Psoas muscle (tissue), 8 donors: ENCODE data around the gene COPZ1. TPM values are rescaled to one million over a fixed set of nuclear protein-coding genes. Genes with fewer than 3 reads are reported as not detected.

Experiments
- ATAC-seq, 4 donors: fragments of 200-7000 bp; cut with Tn5 transposase; one replicate each; pipeline ENCODE4 v1.9.1; 2020; ENCODE audit warnings: moderate library complexity in 3 of 4, mild to moderate bottlenecking in 2 of 4
- DNase-seq, 2 donors: peaks; one replicate each; pipeline ENCODE4 v3.0.0-alpha.2; 2020
- H3K27ac ChIP-seq: fragments of 200-600 bp; one replicate; pipeline ENCODE4 v1.8.0; 2022
- H3K27me3 ChIP-seq, 3 donors: fragments of 200-600 bp in 1 of 3; one replicate each; pipeline versions ENCODE4 v1.6.1 to v1.8.0; 2013 to 2022; ENCODE audit warnings: low read length in 2 of 3, mild to moderate bottlenecking in 2 of 3, moderate library complexity in 1 of 3; ENCODE audit not compliant: insufficient read depth in 3 of 3
- H3K36me3 ChIP-seq, 2 donors: fragments of 200-600 bp in 1 of 2; one replicate each; pipeline versions ENCODE4 v1.6.1 to v1.8.0; 2013 to 2022; ENCODE audit warnings: low read depth in 1 of 2, mild to moderate bottlenecking in 1 of 2, moderate library complexity in 1 of 2; ENCODE audit not compliant: insufficient read depth in 1 of 2
- H3K4me1 ChIP-seq: fragments of 200-600 bp; one replicate; pipeline ENCODE4 v1.8.0; 2022
- H3K4me3 ChIP-seq: fragments of 200-600 bp; one replicate; pipeline ENCODE4 v1.8.0; 2022; ENCODE audit warnings: mild to moderate bottlenecking
- H3K9me3 ChIP-seq: fragments of 200-600 bp; one replicate; pipeline ENCODE4 v1.8.0; 2022
- WGBS, 3 donors: extraction: QIAGEN DNeasy Blood & Tissue Kit; methylation state at CpG; one replicate each; pipeline versions ENCODE4 v1.1.6 to v1.1.7; 2013; 5-methylcytosine and 5-hydroxymethylcytosine counted together
- intact Hi-C, 2 donors: fragments of 100-400 bp; cut with DNase I; formaldehyde crosslinking; loops; one replicate each; pipeline versions ENCODE4 v1.11.0 to v1.14.2; 2022
- polyA plus RNA-seq, 3 donors: library from polyadenylated mRNA; stranded (reverse); fragments of 200-250 nt; gene quantifications; one replicate each; pipeline ENCODE4 v1.2.3, GENCODE V29; 2013
- total RNA-seq, 4 donors: library from RNA; stranded (reverse); fragmentation: NEBNext Ultra II Directional in 2 of 4; extraction: Animal tissue kit (Norgen Biotek cat#: 25700) in 2 of 4; gene quantifications; one replicate each; pipeline versions ENCODE4 v1.2.1 to v1.2.4, GENCODE V29; 2021 to 2023
- TF ChIP-seq, protein P1 (sequence below): fragments of 200-600 bp; IDR thresholded peaks from one replicate; pipeline ENCODE4 v1.8.0; 2022; ENCODE audit warnings: antibody characterized with exemption
- donor health status: healthy with polysubstance abuse.
- donor health status: DM: no; HTN: no; CAD: no; lungs with moderate emphysema.
- donor health status: Bipolar disorder and iron deficiency.
- donor health status: healthy.
- donor health status: DM: yes; HTN: yes; CAD: no.
- donor health status: DM: no; HTN: no; CAD: no.
- donor health status: DM: no; HTN: no; CAD: no.
- donor health status: DM: yes; HTN: yes; CAD: no.

Gene COPZ1
- total and polyA plus RNA-seq, 7 donors = 77.8 to 131 (median 88.3) TPM

DNA sequence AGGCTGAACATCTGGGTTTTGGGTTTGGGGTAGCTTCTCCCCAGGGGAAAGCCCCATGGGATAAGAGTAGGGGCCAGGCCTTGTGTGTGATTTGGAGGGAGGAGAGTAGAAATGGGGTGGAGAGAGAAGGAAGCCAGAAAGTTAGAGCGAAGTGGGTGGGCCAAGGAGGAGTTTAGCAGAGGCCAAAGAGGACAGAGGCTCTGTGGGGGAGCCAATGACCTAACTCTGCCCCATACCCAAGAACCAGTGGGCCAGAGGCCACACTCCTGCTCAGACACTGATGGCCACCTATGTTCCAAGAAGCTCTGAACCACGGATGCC lies 50.3 kb downstream of the COPZ1 start:
- peak in 1 of 2 donors; percentile 44 for DNase-seq
- no peak for ATAC-seq
- Histone ChIP-seq H3K27me3 (no peaks in the 10 kb centered on the region), H3K36me3 (peaks cover 0 to 42% of the 10 kb centered on the region in 2 donors), H3K4me3 (no peak overlapping the region), H3K27ac (peak overlapping the region; percentile 36), H3K9me3 (no peaks in the 10 kb centered on the region), H3K4me1 (peaks cover 53% of the 10 kb centered on the region)
- TF ChIP-seq, protein P1, sequence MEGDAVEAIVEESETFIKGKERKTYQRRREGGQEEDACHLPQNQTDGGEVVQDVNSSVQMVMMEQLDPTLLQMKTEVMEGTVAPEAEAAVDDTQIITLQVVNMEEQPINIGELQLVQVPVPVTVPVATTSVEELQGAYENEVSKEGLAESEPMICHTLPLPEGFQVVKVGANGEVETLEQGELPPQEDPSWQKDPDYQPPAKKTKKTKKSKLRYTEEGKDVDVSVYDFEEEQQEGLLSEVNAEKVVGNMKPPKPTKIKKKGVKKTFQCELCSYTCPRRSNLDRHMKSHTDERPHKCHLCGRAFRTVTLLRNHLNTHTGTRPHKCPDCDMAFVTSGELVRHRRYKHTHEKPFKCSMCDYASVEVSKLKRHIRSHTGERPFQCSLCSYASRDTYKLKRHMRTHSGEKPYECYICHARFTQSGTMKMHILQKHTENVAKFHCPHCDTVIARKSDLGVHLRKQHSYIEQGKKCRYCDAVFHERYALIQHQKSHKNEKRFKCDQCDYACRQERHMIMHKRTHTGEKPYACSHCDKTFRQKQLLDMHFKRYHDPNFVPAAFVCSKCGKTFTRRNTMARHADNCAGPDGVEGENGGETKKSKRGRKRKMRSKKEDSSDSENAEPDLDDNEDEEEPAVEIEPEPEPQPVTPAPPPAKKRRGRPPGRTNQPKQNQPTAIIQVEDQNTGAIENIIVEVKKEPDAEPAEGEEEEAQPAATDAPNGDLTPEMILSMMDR = no peak
- intact Hi-C loops = loop anchor here in 1 of 2 donors (10.0 kb wide), 1 partner anchor 390 kb away; the partner anchor contains the start of gene HOXC10
- 51 to 81% (median 71%) methylated on average over 2 of the region's 2 CpGs for WGBS, 3 donors

DNA sequence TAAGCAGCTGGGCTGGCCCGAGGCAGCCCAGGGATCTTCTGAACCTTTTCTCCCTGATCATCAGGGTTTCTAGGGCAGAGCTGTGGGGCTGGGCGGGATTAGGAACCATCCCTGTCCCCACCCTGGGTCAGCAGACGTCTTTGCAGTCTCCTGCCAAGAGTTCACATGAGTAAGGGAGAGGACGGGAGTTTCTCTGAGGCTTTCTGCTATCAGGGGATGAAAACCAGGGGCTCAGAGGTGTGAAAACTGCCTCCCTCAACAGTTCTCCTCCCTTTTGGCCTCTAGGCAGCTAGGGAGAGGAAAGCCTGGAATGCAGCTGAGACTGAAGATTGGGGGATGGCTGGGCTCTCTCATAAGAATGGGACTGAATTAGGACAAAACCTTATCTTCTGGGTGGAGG lies 51.7 kb downstream of the COPZ1 start:
- DNase-seq (peak in 1 of 2 donors; percentile 61), ATAC-seq (no peak)
- Histone ChIP-seq H3K27ac (peak overlapping the region; percentile 36), H3K9me3 (no peaks in the 10 kb centered on the region), H3K36me3 (peaks cover 0 to 50% of the 10 kb centered on the region in 2 donors), H3K4me1 (peaks cover 55% of the 10 kb centered on the region), H3K27me3 (no peaks in the 10 kb centered on the region), H3K4me3 (no peak overlapping the region)
- TF ChIP-seq, protein P1 = no peak
- intact Hi-C loops = loop anchor here in 1 of 2 donors (10.0 kb wide), 1 partner anchor 392 kb away; the partner anchor contains the start of gene HOXC10
- WGBS, 3 donors = 68 to 79% (median 74%) methylated on average over 4 of the region's 4 CpGs

DNA sequence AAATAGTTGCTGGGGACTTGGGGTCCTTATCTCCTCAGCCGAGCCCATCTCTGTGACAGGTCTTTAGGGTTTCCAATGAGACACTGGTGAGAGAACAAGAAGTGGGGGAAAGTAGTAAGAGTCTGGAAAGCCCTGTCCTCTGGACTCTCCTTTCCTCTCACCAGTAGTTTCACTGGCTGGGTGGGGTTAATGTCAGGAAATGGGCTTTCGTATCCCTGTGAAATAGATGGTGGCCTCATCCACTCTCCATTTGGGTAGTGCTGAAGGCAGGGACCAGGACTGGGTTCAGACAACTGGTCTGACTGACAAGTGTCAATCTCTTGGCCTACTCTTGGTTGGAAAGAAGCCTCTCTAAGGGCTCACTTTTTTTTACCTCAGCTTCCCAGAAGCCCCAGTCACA lies 52.1 kb downstream of the COPZ1 start:
- WGBS, 3 donors = 79 to 88% (median 80%) methylated on average over 2 of the region's 2 CpGs
- no peak for ATAC-seq
- H3K4me3 ChIP-seq = no peak overlapping the region
- DNase-seq = no peak
- H3K4me1 ChIP-seq = peaks cover 53% of the 10 kb centered on the region
- peaks cover 0 to 52% of the 10 kb centered on the region in 2 donors for H3K36me3 ChIP-seq
- H3K27me3 ChIP-seq = no peaks in the 10 kb centered on the region
- no peaks in the 10 kb centered on the region for H3K9me3 ChIP-seq
- peak overlapping the region; percentile 36 for H3K27ac ChIP-seq
- intact Hi-C loops = loop anchor here in 1 of 2 donors (10.0 kb wide), 1 partner anchor 392 kb away; the partner anchor contains the start of gene HOXC10
- TF ChIP-seq, protein P1 = no peak

DNA sequence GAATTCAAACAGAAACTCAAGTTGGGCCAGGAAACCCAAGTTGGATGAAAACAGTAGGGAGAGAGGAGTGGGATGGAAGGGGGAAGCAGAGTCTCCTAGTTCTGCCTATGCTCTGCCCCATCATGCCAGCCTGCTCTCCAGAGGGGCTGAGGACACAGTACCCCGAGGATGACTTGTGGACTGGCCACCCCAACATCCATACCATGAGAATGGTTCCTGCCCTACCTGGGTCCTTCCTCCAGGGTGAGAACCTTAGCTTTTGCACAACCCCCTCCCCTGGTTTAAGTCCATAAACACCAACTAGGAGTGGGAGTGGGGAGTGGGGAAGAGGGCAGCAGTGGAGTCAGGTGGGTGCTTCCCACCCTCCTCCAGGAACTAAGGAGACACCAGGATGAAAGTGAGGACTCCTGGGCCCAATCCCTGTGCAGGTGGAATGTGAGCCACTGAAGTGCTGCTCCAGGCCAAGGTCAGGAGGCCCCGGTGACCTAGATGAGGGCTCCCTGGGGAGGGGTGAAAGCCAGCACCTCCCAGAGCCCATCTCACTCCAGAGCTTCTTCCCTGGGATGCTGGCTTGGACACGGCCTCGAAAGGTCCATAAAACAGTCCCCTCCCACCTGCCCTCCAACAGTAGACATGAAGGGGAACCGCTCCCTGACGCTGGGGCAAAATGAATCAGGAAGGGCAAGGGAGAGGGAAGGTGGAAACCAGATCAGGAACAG lies 53.0 kb downstream of the COPZ1 start:
- H3K27me3 ChIP-seq = no peaks in the 10 kb centered on the region
- no peak overlapping the region for H3K27ac ChIP-seq
- TF ChIP-seq, protein P1 = no peak
- 69 to 75% (median 75%) methylated on average over 6 of the region's 6 CpGs for WGBS, 3 donors
- H3K4me1 ChIP-seq = peaks cover 57% of the 10 kb centered on the region
- no peaks in the 10 kb centered on the region for H3K9me3 ChIP-seq
- peak in 1 of 2 donors; percentile 39 for DNase-seq
- H3K36me3 ChIP-seq = peaks cover 0 to 49% of the 10 kb centered on the region in 2 donors
- peak overlapping the region; percentile 63 for H3K4me3 ChIP-seq
- intact Hi-C loops = loop anchor here in 1 of 2 donors (10.0 kb wide), 1 partner anchor 393 kb away; the partner anchor contains the start of gene HOXC10
- no peak for ATAC-seq
